Measurements from ENCODE around the gene ANKRD39.
"Not testable (repeated sequence)": the region's sequence is repeated elsewhere in the genome, so short reads cannot be mapped to it uniquely, and the experiment has no call there.

Gene ANKRD39

DNA sequence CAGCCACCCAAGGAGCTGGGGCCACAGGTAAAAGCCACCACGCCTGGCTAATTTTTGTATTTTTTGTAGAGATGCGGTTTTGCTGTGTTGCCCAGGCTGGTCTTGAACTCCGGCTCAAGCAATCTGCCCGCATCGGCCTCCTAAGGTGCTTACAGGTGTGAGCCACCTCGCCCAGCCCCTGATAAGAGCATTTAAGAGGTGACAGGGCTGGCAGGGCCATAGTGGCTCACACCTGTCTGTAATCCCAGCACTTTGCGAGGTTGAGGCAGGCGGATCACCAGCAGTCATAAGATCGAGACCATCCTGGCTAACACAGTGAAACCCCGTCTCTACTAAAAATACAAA is 50.7 kb downstream of the ANKRD39 start:
- DNase-seq = no peak

DNA sequence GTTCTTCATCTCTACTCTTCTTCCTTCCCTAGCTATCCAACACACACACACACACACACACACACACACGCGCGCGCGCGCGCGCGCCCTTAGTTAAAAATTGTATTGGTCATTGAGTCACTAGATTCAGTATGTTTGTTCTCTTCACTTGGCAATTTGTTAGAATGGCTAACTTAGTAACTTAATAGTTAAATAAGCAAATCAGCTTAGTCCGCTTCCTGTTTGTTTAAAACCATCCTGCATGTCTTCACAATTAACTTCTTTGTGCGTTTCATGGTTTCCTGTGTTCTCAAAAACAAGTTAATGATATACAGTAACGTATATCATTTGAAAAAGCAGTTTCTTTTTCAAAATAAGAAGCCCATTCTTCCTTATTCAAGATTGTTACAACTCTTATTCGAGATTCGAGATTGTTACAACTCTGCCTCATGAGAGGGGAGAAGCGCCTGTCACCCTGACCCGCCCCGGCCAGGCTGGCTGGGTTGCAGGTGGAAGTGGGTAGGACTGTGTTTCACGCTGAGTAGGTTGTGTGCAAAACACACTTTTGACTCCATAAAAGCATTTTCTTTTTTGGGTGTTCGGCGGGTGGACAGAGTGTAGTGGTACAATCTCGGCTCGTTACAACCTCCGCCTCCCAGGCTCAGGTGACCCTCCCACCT is 51.2 kb downstream of the ANKRD39 start:
- DNase-seq = peak; percentile 44

DNA sequence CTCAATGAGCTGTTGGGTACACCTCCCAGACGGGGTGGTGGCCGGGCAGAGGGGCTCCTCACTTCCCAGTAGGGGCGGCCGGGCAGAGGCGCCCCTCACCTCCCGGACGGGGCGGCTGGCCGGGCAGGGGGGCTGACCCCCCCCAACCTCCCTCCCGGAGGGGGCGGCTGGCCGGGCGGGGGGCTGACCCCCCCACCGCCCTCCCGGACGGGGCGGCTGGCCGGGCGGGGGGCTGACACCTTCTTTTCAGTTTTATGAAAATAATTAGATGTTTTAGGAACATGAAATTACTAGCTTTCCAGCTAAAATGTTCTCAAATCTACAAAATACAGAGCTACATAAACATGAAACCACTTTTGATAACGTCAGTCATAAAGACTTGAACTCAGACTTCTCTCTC is 51.9 kb downstream of the ANKRD39 start:
- not testable (repeated sequence) for DNase-seq

DNA sequence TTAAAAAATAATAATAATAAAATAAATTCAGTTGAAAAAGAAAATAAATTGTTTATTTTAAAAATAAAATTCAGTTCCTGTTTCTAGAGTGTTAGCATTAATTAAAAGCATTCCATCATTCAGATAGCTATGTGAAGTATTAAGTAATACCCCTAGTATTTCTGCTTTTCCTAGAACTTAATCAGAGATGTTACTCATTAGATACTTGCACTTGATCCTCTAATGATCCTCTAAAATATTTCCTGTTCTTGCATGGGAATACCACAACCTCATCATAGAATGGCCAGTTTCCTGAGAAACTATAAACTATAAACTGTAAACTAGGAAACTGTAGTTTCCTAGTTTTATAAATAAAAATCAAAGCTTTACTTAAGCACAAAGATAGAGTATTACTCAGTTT is 52.8 kb downstream of the ANKRD39 start:
- no peak for DNase-seq

DNA sequence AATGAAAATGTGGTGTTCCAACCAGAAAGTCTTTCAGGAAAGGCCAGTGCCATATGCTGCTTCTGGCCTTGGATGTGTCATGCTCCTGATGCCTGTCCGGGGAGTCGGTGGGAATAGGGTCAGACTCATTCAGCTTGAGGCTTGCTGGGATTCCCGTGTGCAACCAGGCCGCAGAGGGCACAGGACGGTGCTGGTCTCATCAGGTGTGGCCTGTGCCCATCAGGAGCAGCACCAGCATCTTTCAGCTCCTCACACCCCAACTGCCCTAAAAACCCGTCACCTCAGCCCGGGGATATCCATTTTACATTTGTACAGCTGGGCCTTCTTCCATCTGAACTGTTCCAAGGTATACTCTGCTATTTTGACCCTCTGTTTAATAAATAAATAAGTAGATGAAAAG is 55.1 kb downstream of the ANKRD39 start:
- no peak for DNase-seq

DNA sequence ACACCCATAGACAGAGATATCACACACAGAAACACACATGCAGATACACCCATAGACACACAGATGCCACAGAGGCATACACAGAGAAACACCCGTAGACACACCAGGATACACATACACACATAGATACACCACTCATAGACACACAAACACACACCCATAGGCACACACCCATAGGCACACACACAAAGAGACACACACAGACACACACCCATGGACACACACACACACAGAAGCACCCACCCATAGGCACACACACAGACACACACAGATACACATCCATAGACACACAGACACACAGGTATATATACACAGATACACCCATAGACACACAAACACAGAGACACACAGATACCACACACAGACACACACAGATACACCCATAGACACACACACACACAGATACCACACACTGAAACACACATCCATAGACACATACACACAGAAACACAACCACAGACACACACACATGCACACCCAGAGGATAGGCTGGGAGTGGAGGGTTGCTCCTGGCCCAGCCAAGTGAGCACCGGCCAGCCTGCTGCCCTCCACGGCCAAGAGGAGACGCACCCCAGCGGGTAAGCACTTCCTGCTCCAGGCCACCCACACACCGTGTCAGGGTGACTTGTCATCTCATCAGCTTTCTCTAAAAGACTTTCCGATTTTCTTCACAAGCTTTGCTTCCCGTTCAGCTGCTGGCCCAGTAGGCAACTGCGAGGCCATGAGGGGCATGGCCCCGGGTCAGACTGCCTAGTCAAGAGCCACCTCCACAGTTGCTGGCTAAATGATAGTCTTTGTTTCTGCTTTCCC is 55.8 kb downstream of the ANKRD39 start:
- DNase-seq = no peak

DNA sequence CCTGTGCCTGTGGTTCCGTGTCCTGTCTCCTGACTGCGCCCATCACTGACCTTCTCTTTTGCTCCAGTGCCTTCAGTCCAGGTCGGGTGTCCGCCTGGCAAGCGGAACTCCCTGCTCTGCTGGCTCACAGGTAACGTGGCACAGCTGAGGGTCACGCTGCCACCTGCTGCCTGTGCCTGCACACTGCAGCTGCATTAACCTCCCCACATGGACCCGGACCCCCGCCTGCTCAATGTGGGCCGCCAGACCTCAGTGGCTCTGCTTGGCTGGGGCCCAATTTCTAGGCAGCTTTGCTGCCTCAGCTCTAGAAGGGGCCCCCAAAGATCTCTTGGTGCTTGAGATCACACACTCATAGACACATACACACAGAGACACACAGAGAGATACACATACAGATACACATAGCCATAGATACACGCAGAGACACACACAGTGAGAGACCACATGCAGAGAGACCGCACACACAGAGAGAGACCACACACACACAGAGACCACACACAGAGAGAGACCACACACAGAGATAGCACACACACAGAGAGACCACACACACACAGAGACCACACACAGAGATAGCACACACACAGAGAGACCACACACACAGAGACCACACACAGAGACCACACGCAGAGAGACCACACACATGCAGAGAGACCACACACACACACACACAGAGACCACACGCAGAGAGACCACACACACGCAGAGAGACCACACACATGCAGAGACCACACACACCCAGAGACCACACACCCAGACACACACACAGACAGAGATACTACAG is 56.6 kb downstream of the ANKRD39 start:
- DNase-seq = peak; percentile 67

DNA sequence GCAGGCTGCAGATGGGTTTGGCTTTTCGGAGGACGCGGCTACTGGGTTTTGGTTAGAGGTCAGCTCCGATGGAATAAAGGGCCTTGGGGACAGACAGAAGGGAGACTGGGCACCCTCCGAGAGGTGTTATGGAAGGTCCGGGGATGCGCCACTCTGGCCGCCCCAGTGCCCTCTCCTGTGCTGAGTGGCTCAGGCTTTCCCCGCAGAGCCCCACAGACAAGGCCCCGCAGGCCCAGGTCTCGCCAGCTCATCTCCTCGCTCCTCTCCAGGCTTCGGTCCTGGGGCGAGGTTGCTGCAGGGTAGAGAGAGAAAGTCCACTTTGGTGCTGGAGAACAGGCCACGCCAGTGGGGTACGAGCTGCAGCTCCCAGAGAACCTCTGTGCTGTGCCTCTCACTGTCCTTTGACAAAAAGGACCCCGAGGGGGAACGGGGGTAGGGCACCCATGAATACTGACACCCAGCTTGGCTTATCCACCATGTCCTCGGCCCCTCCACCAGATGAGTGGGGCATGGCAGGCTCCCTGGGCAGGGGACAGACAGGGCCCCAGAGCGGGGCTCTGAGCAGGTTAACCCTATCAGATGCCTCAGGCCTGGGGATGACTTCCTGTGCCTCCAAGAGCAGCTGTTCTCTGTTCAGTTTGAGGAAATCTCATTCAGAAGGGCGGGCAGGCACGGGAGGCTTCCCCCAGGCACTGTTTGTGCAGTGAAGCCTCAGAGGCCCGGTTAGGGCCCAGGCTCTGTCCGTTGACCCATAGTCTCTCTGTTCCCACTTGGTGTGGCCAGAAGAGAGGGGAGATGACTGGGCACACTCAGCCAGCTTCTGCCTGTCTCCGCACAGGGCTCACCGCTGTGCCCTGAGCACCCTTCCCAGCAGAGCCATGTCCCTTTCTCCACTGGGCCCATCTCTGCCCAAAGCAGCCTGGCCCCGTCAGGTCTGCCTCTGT is 57.5 kb downstream of the ANKRD39 start:
- DNase-seq = no peak

DNA sequence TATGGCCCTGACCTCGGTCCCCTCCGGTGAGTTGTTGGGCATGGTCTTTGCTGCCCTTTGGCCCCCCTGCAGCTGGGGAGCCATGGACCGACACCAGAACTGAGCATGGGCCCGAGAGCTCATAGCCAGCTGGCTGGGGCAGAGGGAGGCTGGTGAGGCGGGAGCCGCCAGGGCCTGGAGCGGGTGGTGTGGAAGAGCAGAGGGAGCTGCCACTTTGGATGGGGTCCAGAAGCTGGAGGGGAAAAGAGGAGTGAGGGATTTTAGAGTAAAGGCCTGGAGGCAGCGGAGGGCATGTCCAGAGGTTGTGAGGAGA is 58.2 kb downstream of the ANKRD39 start:
- DNase-seq = no peak

DNA sequence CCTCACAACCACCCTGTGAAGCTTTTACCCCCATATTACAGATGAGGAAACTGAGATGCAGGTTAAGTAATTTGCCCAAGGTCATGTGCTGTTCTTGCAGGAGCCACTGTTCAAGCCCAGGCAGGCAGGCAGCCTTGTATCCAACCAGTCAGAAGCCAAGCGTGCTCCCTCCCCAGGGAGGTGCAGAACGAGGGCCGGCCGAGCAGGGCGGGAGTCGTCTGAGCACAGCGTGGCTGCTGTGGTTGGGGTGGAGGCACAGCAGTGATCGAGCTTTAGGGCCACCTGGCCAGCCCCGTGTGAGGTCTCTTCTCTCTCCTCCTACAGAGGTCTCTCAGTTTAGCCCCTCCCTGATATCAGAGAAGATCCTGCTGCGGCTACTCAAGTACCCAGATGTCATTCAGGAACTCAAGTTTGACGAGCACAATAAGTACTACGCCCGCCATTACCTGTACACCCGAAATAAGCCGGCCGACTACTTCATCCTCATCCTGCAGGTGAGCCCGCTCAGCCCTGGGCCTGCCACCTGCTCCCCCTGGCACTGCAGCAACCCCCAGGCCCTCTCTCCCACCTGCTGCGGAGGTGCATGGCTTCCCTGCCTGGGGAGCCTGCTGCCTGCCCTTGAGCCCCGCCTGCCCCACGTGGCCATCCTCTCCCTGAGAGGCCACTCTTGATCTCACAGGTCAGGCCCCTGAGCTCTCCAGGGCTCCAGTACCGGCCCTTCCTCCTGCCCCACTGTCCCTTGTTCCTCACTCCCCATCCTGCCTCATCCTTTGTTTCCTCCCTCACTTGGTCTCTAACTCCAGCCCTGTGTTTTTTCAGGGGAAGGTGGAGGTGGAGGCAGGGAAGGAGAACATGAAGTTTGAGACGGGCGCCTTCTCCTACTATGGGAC is 58.8 kb downstream of the ANKRD39 start:
- no peak for DNase-seq

Measured in CD4-positive, alpha-beta T cell treated with Interleukin-15 for 1 hour (primary cell).